Measurements from ENCODE around the gene AARS2.

DNA sequence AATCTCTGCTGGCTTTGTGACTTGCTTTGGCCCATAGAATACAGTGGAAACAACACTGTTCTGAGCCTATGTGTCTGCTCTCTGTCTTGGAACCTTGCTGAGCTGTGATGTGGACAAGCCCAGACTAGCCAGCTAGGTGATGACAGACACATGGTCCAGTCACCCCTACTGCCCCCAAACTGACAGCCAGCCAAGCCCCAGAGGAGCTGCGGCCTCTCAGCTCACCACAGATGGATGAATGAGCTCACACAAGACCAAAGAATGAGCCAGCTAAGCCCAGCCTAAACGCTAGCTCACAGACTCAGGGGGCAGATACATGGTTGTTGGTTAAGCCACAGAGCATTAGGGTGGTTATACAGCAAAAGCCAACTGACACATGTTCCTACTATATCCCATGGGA is 4.1 kb downstream of the AARS2 start:
- TF ChIP-seq, protein P1, sequence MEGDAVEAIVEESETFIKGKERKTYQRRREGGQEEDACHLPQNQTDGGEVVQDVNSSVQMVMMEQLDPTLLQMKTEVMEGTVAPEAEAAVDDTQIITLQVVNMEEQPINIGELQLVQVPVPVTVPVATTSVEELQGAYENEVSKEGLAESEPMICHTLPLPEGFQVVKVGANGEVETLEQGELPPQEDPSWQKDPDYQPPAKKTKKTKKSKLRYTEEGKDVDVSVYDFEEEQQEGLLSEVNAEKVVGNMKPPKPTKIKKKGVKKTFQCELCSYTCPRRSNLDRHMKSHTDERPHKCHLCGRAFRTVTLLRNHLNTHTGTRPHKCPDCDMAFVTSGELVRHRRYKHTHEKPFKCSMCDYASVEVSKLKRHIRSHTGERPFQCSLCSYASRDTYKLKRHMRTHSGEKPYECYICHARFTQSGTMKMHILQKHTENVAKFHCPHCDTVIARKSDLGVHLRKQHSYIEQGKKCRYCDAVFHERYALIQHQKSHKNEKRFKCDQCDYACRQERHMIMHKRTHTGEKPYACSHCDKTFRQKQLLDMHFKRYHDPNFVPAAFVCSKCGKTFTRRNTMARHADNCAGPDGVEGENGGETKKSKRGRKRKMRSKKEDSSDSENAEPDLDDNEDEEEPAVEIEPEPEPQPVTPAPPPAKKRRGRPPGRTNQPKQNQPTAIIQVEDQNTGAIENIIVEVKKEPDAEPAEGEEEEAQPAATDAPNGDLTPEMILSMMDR (IDR thresholded peaks at IDR 0.05): no peak
- no peak for TF ChIP-seq POLR2A (IDR thresholded peaks at IDR 0.05)
